GM19099 (cell line): ENCODE data around the gene SLC13A3.

Experiments used
- POLR2A ChIP-seq: IDR thresholded peaks from 3 replicates; pipeline ENCODE4 v1.6.1; 2011; ENCODE audit warnings: low read depth; ENCODE audit not compliant: insufficient read length; ENCODE audit errors: extremely low read depth

SLC13A3 gene

GRCh38 chr20:46588532-46589511, 62.4 kb downstream of the SLC13A3 start:
- TF ChIP-seq POLR2A = no peak

GRCh38 chr20:46587986-46588385, 63.3 kb downstream of the SLC13A3 start:
- no peak for TF ChIP-seq POLR2A

GRCh38 chr20:46586724-46587123, 64.5 kb downstream of the SLC13A3 start:
- TF ChIP-seq POLR2A = no peak

- no peak for TF ChIP-seq POLR2A
These were observed 66.8 kb downstream of the SLC13A3 start for GRCh38 chr20:46584508-46584907.

- TF ChIP-seq POLR2A = no peak
These were observed 67.6 kb downstream of the SLC13A3 start for GRCh38 chr20:46583411-46584214.

- TF ChIP-seq POLR2A = no peak
These were observed 68.6 kb downstream of the SLC13A3 start for GRCh38 chr20:46582648-46583047.

GRCh38 chr20:46581391-46581790, 69.9 kb downstream of the SLC13A3 start:
- no peak for TF ChIP-seq POLR2A

GRCh38 chr20:46580613-46581205, 70.5 kb downstream of the SLC13A3 start:
- no peak for TF ChIP-seq POLR2A

GRCh38 chr20:46578745-46579144, 72.5 kb downstream of the SLC13A3 start:
- TF ChIP-seq POLR2A = no peak

GRCh38 chr20:46576774-46577395, 74.4 kb downstream of the SLC13A3 start:
- TF ChIP-seq POLR2A = no peak

GRCh38 chr20:46575937-46576461, 75.3 kb downstream of the SLC13A3 start:
- TF ChIP-seq POLR2A = no peak

GRCh38 chr20:46575394-46575793, 75.9 kb downstream of the SLC13A3 start:
- no peak for TF ChIP-seq POLR2A

GRCh38 chr20:46573788-46574584, 77.3 kb downstream of the SLC13A3 start:
- TF ChIP-seq POLR2A = no peak

- TF ChIP-seq POLR2A = no peak
These were observed 78.0 kb downstream of the SLC13A3 start for GRCh38 chr20:46573234-46573633.

GRCh38 chr20:46572790-46573189, 78.5 kb downstream of the SLC13A3 start:
- TF ChIP-seq POLR2A = no peak

- no peak for TF ChIP-seq POLR2A
These were observed 79.1 kb downstream of the SLC13A3 start for GRCh38 chr20:46572153-46572552.
